GM23338 (cell line): Measurements from ENCODE around the gene ASPSCR1. TPM values are rescaled to one million over a fixed set of nuclear protein-coding genes. Genes with fewer than 3 reads are reported as not detected.

ENCODE experiments used
- ATAC-seq: fragments of 200-7000 bp; cut with Tn5 transposase; 3 replicates; pipeline ENCODE4 v1.9.1; 2020
- DNase-seq: peaks from one replicate; pipeline ENCODE4 v3.0.0-alpha.2; 2015; ENCODE audit warnings: low spot score
- H2AFZ ChIP-seq: fragments of 200-600 bp; sonication (generic); 2 replicates; pipeline ENCODE4 v1.8.0; 2016; ENCODE audit warnings: antibody characterized with exemption, mild to moderate bottlenecking, moderate library complexity
- H3F3A ChIP-seq: fragments of 200-600 bp; sonication (generic); replicated peaks from 2 replicates; pipeline ENCODE4 v1.8.0; 2017; ENCODE audit warnings: antibody characterized with exemption, mixed run types, low read depth
- H3K27ac ChIP-seq: fragments of 200-600 bp; sonication (generic); 2 replicates; pipeline ENCODE4 v1.6.1; 2016; ENCODE audit warnings: low read depth
- H3K27me3 ChIP-seq: fragments of 200-600 bp; sonication (generic); 2 replicates; pipeline ENCODE4 v1.8.0; 2016; ENCODE audit warnings: mild to moderate bottlenecking, mixed run types, moderate library complexity; ENCODE audit not compliant: insufficient read depth
- H3K36me3 ChIP-seq: fragments of 200-600 bp; sonication (generic); 2 replicates; pipeline ENCODE4 v1.8.0; 2016; ENCODE audit warnings: mild to moderate bottlenecking; ENCODE audit not compliant: insufficient read depth
- H3K4me1 ChIP-seq: fragments of 200-600 bp; sonication (generic); 2 replicates; pipeline ENCODE4 v1.8.0; 2016; ENCODE audit warnings: mild to moderate bottlenecking, moderate library complexity; ENCODE audit not compliant: insufficient read depth
- H3K4me2 ChIP-seq: fragments of 200-600 bp; sonication (generic); 2 replicates; pipeline ENCODE4 v1.7.1; 2017; ENCODE audit warnings: mixed run types
- H3K4me3 ChIP-seq: fragments of 200-600 bp; sonication (generic); 2 replicates; pipeline ENCODE4 v1.6.1; 2016; ENCODE audit warnings: mixed run types
- H3K79me2 ChIP-seq: fragments of 200-600 bp; sonication (generic); replicated peaks from 2 replicates; pipeline ENCODE4 v1.8.0; 2017; ENCODE audit warnings: mild to moderate bottlenecking; ENCODE audit not compliant: insufficient read depth
- H3K9me2 ChIP-seq: fragments of 200-600 bp; sonication (generic); 2 replicates; pipeline ENCODE4 v1.8.0; 2017; ENCODE audit not compliant: insufficient read depth
- H4K20me1 ChIP-seq: fragments of 200-600 bp; sonication (generic); replicated peaks from 2 replicates; pipeline ENCODE4 v1.8.0; 2017; ENCODE audit warnings: mild to moderate bottlenecking; ENCODE audit not compliant: insufficient read depth
- H3K27ac Mint-ChIP-seq: 2 replicates; pipeline ENCODE4 v1.8.0; 2020; ENCODE audit warnings: inconsistent platforms, mild to moderate bottlenecking, moderate library complexity, mixed read lengths
- H3K27me3 Mint-ChIP-seq: 3 replicates; pipeline ENCODE4 v1.8.0; 2022; ENCODE audit warnings: low read depth, mild to moderate bottlenecking, moderate library complexity, mixed read lengths, inconsistent platforms; ENCODE audit not compliant: insufficient read depth, poor library complexity
- H3K36me3 Mint-ChIP-seq: 3 replicates; pipeline ENCODE4 v1.8.0; 2021; ENCODE audit warnings: low read depth, mild to moderate bottlenecking, inconsistent platforms, moderate library complexity, mixed read lengths
- H3K4me1 Mint-ChIP-seq: 3 replicates; pipeline ENCODE4 v1.8.0; 2020; ENCODE audit warnings: mild to moderate bottlenecking, inconsistent platforms, mixed read lengths
- H3K4me3 Mint-ChIP-seq: 3 replicates; pipeline ENCODE4 v1.8.0; 2021; ENCODE audit warnings: moderate library complexity, mild to moderate bottlenecking, inconsistent platforms, mixed read lengths
- H3K9me3 Mint-ChIP-seq: 3 replicates; pipeline ENCODE4 v1.8.0; 2020; ENCODE audit warnings: moderate library complexity, mild to moderate bottlenecking, inconsistent platforms, mixed read lengths
- CREB1 ChIP-seq: fragments of 250-450 bp; sonication (Bioruptor Pico); IDR thresholded peaks from 2 replicates; pipeline ENCODE4 v1.5.0; 2020; ENCODE audit warnings: low read depth, mild to moderate bottlenecking, moderate library complexity
- CTCF ChIP-seq, 2 experiments: fragments of 200-600 bp in 1 of 2; sonication (generic) in 1 of 2; conservative IDR thresholded peaks; 2 replicates each; pipeline versions ENCODE4 v1.5.1 to v1.6.1; 2016 to 2017; ENCODE audit warnings: antibody characterized with exemption in 2 of 2, low read depth in 2 of 2, mild to moderate bottlenecking in 2 of 2, moderate library complexity in 1 of 2
- EZH2 ChIP-seq: fragments of 200-600 bp; sonication (generic); IDR thresholded peaks from one replicate; pipeline ENCODE4 v1.8.0; 2017; ENCODE audit warnings: antibody characterized with exemption, mild to moderate bottlenecking, low read depth; ENCODE audit not compliant: unreplicated experiment
- EZH2phosphoT487 ChIP-seq: fragments of 200-600 bp; sonication (generic); IDR thresholded peaks from one replicate; pipeline ENCODE4 v1.8.1; 2018; ENCODE audit warnings: antibody characterized with exemption; ENCODE audit not compliant: unreplicated experiment
- JUNB ChIP-seq: IDR thresholded peaks from one replicate; pipeline ENCODE4 v1.6.1; 2016; ENCODE audit warnings: antibody characterized with exemption; ENCODE audit not compliant: unreplicated experiment
- NANOG ChIP-seq: IDR thresholded peaks from 2 replicates; pipeline ENCODE4 v1.6.1; 2016; ENCODE audit warnings: antibody characterized with exemption, borderline replicate concordance
- REST ChIP-seq: IDR thresholded peaks from one replicate; pipeline ENCODE4 v1.6.1; 2018; ENCODE audit warnings: antibody characterized with exemption; ENCODE audit not compliant: unreplicated experiment
- ZNF114 ChIP-seq: fragments of 250-450 bp; sonication (Bioruptor Pico); IDR thresholded peaks from 2 replicates; pipeline ENCODE4 v1.5.0; 2020; ENCODE audit warnings: mild to moderate bottlenecking, moderate library complexity
- polyA plus RNA-seq: library from polyadenylated mRNA; unstranded; fragments of >200 nt; fragmentation: Nextera tagmentation; extraction: Ambion mirVana; gene quantifications from 2 replicates; pipeline ENCODE4 v1.2.1, GENCODE V29; 2016
- total RNA-seq: library from RNA; depleted of rRNA; stranded (reverse); fragments of >200 nt; shearing (Covaris generic); gene quantifications from 2 replicates; pipeline ENCODE4 v1.2.3, GENCODE V29; 2014

The ASPSCR1 gene
- total and polyA plus RNA-seq, 2 experiments from 2014 or later: 44.2 to 46.9 TPM

GRCh38 chr17:82054351-82055022 lies 77.1 kb downstream of the ASPSCR1 start:
- Histone ChIP-seq H3K4me2 (no peak overlapping the region), H3K4me1 (no peaks in the 10 kb centered on the region), H3K79me2 (peaks cover 9% of the 10 kb centered on the region; the same call in 1 of the 2 replicates), H3F3A (0 out of 2 replicates have a peak, but pooled peaks cover 6% of the 10 kb centered on the region), H3K27ac (no peak overlapping the region), H2AFZ (no peak overlapping the region), H3K36me3 (peaks cover 4% of the 10 kb centered on the region; the same call in 1 of the 2 replicates), H3K9me2 (no peaks in the 10 kb centered on the region), H3K27me3 (no peaks in the 10 kb centered on the region), H3K4me3 (no peak overlapping the region), H4K20me1 (peaks cover 8% of the 10 kb centered on the region; the same call in 1 of the 2 replicates)
- DNase-seq: no peak
- no peak for ATAC-seq
- TF ChIP-seq CREB1 (CRISPR knock-in tag) (0 out of 2 replicates have a peak, but pooled peaks have one; percentile 24), REST (no peak)
- H3K27me3 Mint-ChIP-seq: peaks cover 15% of the 10 kb centered on the region
- no peaks in the 10 kb centered on the region for H3K9me3 Mint-ChIP-seq
- no peaks in the 10 kb centered on the region; the same call in 2 of the 3 replicates for H3K4me1 Mint-ChIP-seq
- peaks cover 21% of the 10 kb centered on the region for H3K36me3 Mint-ChIP-seq
- no peak overlapping the region for H3K27ac Mint-ChIP-seq
- no peak overlapping the region for H3K4me3 Mint-ChIP-seq

DNA sequence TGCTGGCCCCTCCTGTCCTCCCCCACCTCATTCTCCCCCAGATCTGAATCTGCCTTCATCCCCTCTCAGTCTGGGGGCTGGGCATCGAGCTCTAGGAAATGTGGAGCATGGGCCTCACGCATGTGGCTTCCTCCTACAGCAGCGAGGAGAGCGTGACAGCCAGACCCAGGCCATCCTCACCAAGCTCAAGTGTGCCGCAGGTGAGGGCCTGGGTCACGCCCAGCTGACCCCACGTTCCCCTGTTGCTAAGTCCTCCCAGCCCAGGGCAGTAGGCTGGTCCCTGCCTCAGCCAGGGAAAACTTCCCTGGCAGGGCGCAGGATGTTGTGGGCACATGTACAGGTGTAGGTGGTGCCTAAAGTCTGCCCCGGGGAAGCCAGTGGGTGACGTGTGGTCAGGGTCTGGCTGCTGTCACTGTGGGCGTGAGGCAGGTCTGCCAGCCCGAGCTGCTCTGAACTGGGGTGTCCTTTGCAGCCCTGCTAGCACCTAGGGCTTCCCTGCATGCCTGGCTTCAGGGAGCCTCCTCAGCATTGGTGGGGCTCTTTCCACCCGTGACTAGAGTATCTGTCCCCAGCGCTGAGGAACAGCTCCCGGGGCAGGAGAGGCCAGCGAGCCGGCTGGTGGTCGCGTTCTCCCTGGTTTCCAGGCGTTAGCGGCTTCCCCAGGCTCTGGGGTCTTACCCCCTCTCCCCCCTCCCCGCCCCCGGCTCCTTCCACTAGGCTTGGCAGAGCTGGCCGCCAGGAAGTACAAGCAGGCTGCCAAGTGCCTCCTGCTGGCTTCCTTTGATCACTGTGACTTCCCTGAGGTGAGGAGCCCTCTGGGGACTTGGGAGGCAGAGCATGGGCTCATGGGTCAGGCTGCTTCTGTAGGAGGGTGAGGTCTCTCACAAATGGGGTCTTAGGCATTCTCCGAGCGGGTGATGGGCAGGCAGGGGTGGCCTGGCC lies 77.9 kb downstream of the ASPSCR1 start:
- Mint-ChIP-seq H3K27ac (no peak overlapping the region), H3K9me3 (no peaks in the 10 kb centered on the region), H3K36me3 (peaks cover 22% of the 10 kb centered on the region), H3K4me3 (no peak overlapping the region), H3K4me1 (no peaks in the 10 kb centered on the region; the same call in 2 of the 3 replicates), H3K27me3 (peaks cover 16% of the 10 kb centered on the region)
- Histone ChIP-seq H3K4me1 (no peaks in the 10 kb centered on the region), H3K4me3 (no peak overlapping the region), H3K27me3 (no peaks in the 10 kb centered on the region), H3K36me3 (peaks cover 4% of the 10 kb centered on the region; the same call in 1 of the 2 replicates), H3K9me2 (no peaks in the 10 kb centered on the region), H3F3A (peaks cover 9% of the 10 kb centered on the region; the same call in 1 of the 2 replicates), H3K79me2 (peaks cover 9% of the 10 kb centered on the region; the same call in 1 of the 2 replicates), H3K27ac (no peak overlapping the region), H3K4me2 (no peak overlapping the region), H4K20me1 (peaks cover 8% of the 10 kb centered on the region; the same call in 1 of the 2 replicates), H2AFZ (no peak overlapping the region)
- ATAC-seq: no peak
- TF ChIP-seq CREB1 (CRISPR knock-in tag) (no peak), EZH2 (no peak), EZH2phosphoT487 (no peak), NANOG (no peak), REST (no peak), JUNB (no peak), CTCF (conservative IDR thresholded peaks at IDR 0.05; ENCODE audit: low read depth in 2 of 2) (no peak), ZNF114 (CRISPR knock-in tag) (no peak)
- DNase-seq: no peak
